ENCODE results near the gene CEACAM18. TPM values are rescaled to one million over a fixed set of nuclear protein-coding genes. Genes with fewer than 3 reads are reported as not detected.

The CEACAM18 gene
- total RNA-seq, 1 donor: not detected

- no peak for TF ChIP-seq CTCF (IDR thresholded peaks at IDR 0.05; ENCODE audit: insufficient read depth, low read depth, low read length)
- DNase-seq (ENCODE audit: low read depth): no peak
- no peak overlapping the region for H3K4me3 ChIP-seq (ENCODE audit: low read depth, low read length)
Observed at GRCh38 chr19:51513968-51514367, 35.6 kb downstream of the CEACAM18 start.

GRCh38 chr19:51514866-51515481 is 36.6 kb downstream of the CEACAM18 start:
- peak; percentile 79 for TF ChIP-seq CTCF (IDR thresholded peaks at IDR 0.05; ENCODE audit: insufficient read depth, low read depth, low read length)
- no peak overlapping the region for H3K4me3 ChIP-seq (ENCODE audit: low read depth, low read length)
- peak; percentile 53 for DNase-seq (ENCODE audit: low read depth)

GRCh38 chr19:51520728-51521127 is 42.4 kb downstream of the CEACAM18 start:
- no peak for TF ChIP-seq CTCF (IDR thresholded peaks at IDR 0.05; ENCODE audit: insufficient read depth, low read depth, low read length)
- H3K4me3 ChIP-seq (ENCODE audit: low read depth, low read length): no peak overlapping the region
- DNase-seq (ENCODE audit: low read depth): no peak

GRCh38 chr19:51521357-51521756 is 43.0 kb downstream of the CEACAM18 start:
- no peak overlapping the region for H3K4me3 ChIP-seq (ENCODE audit: low read depth, low read length)
- no peak for TF ChIP-seq CTCF (IDR thresholded peaks at IDR 0.05; ENCODE audit: insufficient read depth, low read depth, low read length)
- DNase-seq (ENCODE audit: low read depth): no peak

- DNase-seq (ENCODE audit: low read depth): no peak
- TF ChIP-seq CTCF (IDR thresholded peaks at IDR 0.05; ENCODE audit: insufficient read depth, low read depth, low read length): no peak
- no peak overlapping the region for H3K4me3 ChIP-seq (ENCODE audit: low read depth, low read length)
Observed at GRCh38 chr19:51521781-51522180, 43.4 kb downstream of the CEACAM18 start.

- no peak overlapping the region for H3K4me3 ChIP-seq (ENCODE audit: low read depth, low read length)
- no peak for DNase-seq (ENCODE audit: low read depth)
- TF ChIP-seq CTCF (IDR thresholded peaks at IDR 0.05; ENCODE audit: insufficient read depth, low read depth, low read length): no peak
Observed at GRCh38 chr19:51524666-51525264, 46.4 kb downstream of the CEACAM18 start.

- no peak overlapping the region for H3K4me3 ChIP-seq (ENCODE audit: low read depth, low read length)
- no peak for TF ChIP-seq CTCF (IDR thresholded peaks at IDR 0.05; ENCODE audit: insufficient read depth, low read depth, low read length)
- DNase-seq (ENCODE audit: low read depth): no peak
Observed at GRCh38 chr19:51525651-51526050, 47.3 kb downstream of the CEACAM18 start.

All from fibroblast of villous mesenchyme (primary cell).